ENCODE measurements around the gene SHANK2.

Gene SHANK2

GRCh38 chr11:71282581-71283351 lies 30.4 kb upstream of the SHANK2 start:
- H3K9ac ChIP-seq (ENCODE audit: low read length) = no peak overlapping the region

GRCh38 chr11:71281831-71282230 lies 29.5 kb upstream of the SHANK2 start:
- no peaks in the 10 kb centered on the region for H3K9me3 ChIP-seq (ENCODE audit: low read length)
- H3K79me2 ChIP-seq (ENCODE audit: insufficient read depth, low read length) = no peaks in the 10 kb centered on the region
- no peaks in the 10 kb centered on the region for H3K4me1 ChIP-seq (ENCODE audit: insufficient read depth, low read length, severe bottlenecking)
- H3K4me2 ChIP-seq (ENCODE audit: low read length) = no peak overlapping the region
- H2AFZ ChIP-seq (ENCODE audit: low read length) = no peak overlapping the region
- H3K9me2 ChIP-seq (ENCODE audit: low read depth, low read length) = no peaks in the 10 kb centered on the region
- H3F3A ChIP-seq (ENCODE audit: insufficient read depth, low read length) = no peaks in the 10 kb centered on the region
- no peak overlapping the region for H3K9ac ChIP-seq (ENCODE audit: low read length)
- no peaks in the 10 kb centered on the region for H4K20me1 ChIP-seq (ENCODE audit: insufficient read depth, low read length)
- H3K36me3 ChIP-seq (ENCODE audit: insufficient read depth, low read length) = no peaks in the 10 kb centered on the region
- H3K27ac ChIP-seq (ENCODE audit: low read depth, low read length, poor library complexity, severe bottlenecking) = no peak overlapping the region
- no peak overlapping the region for H3K4me3 ChIP-seq (ENCODE audit: low read depth, low read length, poor library complexity, severe bottlenecking)
- H3K27me3 ChIP-seq (ENCODE audit: insufficient read depth, low read length) = no peaks in the 10 kb centered on the region; the same call in 1 of the 2 replicates
- TF ChIP-seq, protein P1, sequence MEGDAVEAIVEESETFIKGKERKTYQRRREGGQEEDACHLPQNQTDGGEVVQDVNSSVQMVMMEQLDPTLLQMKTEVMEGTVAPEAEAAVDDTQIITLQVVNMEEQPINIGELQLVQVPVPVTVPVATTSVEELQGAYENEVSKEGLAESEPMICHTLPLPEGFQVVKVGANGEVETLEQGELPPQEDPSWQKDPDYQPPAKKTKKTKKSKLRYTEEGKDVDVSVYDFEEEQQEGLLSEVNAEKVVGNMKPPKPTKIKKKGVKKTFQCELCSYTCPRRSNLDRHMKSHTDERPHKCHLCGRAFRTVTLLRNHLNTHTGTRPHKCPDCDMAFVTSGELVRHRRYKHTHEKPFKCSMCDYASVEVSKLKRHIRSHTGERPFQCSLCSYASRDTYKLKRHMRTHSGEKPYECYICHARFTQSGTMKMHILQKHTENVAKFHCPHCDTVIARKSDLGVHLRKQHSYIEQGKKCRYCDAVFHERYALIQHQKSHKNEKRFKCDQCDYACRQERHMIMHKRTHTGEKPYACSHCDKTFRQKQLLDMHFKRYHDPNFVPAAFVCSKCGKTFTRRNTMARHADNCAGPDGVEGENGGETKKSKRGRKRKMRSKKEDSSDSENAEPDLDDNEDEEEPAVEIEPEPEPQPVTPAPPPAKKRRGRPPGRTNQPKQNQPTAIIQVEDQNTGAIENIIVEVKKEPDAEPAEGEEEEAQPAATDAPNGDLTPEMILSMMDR (IDR thresholded peaks at IDR 0.05; ENCODE audit: low read length) = no peak
- TF ChIP-seq EZH2 (IDR thresholded peaks at IDR 0.05; ENCODE audit: borderline replicate concordance, low read length) = no peak

More at GRCh38 chr11:71282581-71283351, 30.4 kb upstream of the SHANK2 start:
- Histone ChIP-seq H3F3A (ENCODE audit: insufficient read depth, low read length) (no peaks in the 10 kb centered on the region), H4K20me1 (ENCODE audit: insufficient read depth, low read length) (no peaks in the 10 kb centered on the region), H3K36me3 (ENCODE audit: insufficient read depth, low read length) (no peaks in the 10 kb centered on the region), H3K4me1 (ENCODE audit: insufficient read depth, low read length, severe bottlenecking) (no peaks in the 10 kb centered on the region), H3K4me2 (ENCODE audit: low read length) (no peak overlapping the region), H3K79me2 (ENCODE audit: insufficient read depth, low read length) (no peaks in the 10 kb centered on the region), H3K9me3 (ENCODE audit: low read length) (no peaks in the 10 kb centered on the region), H3K9me2 (ENCODE audit: low read depth, low read length) (no peaks in the 10 kb centered on the region), H2AFZ (ENCODE audit: low read length) (no peak overlapping the region), H3K27ac (ENCODE audit: low read depth, low read length, poor library complexity, severe bottlenecking) (no peak overlapping the region), H3K4me3 (ENCODE audit: low read depth, low read length, poor library complexity, severe bottlenecking) (no peak overlapping the region), H3K27me3 (ENCODE audit: insufficient read depth, low read length) (no peaks in the 10 kb centered on the region; the same call in 1 of the 2 replicates)
- TF ChIP-seq, protein P1 (IDR thresholded peaks at IDR 0.05; ENCODE audit: low read length) = no peak
- no peak for TF ChIP-seq EZH2 (IDR thresholded peaks at IDR 0.05; ENCODE audit: borderline replicate concordance, low read length)

DNA sequence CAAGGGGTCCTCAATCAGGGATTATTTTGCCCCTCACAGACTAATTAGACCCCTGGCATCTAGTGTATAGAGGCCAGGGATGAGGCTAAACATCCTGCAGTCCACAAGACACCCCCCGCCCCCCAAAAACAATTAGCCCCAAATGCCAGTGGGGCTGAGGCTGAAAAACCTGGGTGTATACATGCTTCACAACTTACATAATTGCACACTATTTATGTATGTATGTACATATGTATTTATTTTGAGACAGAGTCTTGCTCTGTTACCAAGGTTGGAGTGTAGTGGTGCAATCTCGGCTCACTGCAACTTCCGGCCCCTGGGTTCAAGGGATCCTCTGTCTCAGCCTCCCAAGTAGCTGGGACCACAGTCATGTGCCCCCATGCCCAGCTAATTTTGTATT lies 28.8 kb upstream of the SHANK2 start:
- Histone ChIP-seq H3K9me3 (ENCODE audit: low read length) (no peaks in the 10 kb centered on the region), H3K4me2 (ENCODE audit: low read length) (no peak overlapping the region), H3K4me1 (ENCODE audit: insufficient read depth, low read length, severe bottlenecking) (no peaks in the 10 kb centered on the region), H3K36me3 (ENCODE audit: insufficient read depth, low read length) (no peaks in the 10 kb centered on the region), H3K4me3 (ENCODE audit: low read depth, low read length, poor library complexity, severe bottlenecking) (no peak overlapping the region), H3K27ac (ENCODE audit: low read depth, low read length, poor library complexity, severe bottlenecking) (no peak overlapping the region), H4K20me1 (ENCODE audit: insufficient read depth, low read length) (no peaks in the 10 kb centered on the region), H3F3A (ENCODE audit: insufficient read depth, low read length) (no peaks in the 10 kb centered on the region), H3K27me3 (ENCODE audit: insufficient read depth, low read length) (no peaks in the 10 kb centered on the region; the same call in 1 of the 2 replicates), H3K79me2 (ENCODE audit: insufficient read depth, low read length) (no peaks in the 10 kb centered on the region), H2AFZ (ENCODE audit: low read length) (no peak overlapping the region), H3K9ac (ENCODE audit: low read length) (no peak overlapping the region), H3K9me2 (ENCODE audit: low read depth, low read length) (no peaks in the 10 kb centered on the region)
- no peak for TF ChIP-seq EZH2 (IDR thresholded peaks at IDR 0.05; ENCODE audit: borderline replicate concordance, low read length)
- TF ChIP-seq, protein P1 (IDR thresholded peaks at IDR 0.05; ENCODE audit: low read length) = no peak

All from OCI-LY1 (cell line).